Transverse colon (tissue), 4 donors: ENCODE results near the gene UGT2A1.

Source experiments
- EP300 ChIP-seq: sonication (generic); formaldehyde crosslinking; IDR thresholded peaks from one replicate; pipeline ENCODE4 v1.6.1; 2017; ENCODE audit warnings: antibody characterized with exemption, low read depth
- POLR2A ChIP-seq: fragments of 450-650 bp; IDR thresholded peaks from one replicate; pipeline ENCODE4 v1.6.1; 2016; ENCODE audit warnings: antibody characterized with exemption, mild to moderate bottlenecking, moderate library complexity
- POLR2AphosphoS5 ChIP-seq, 3 donors: sonication (generic); formaldehyde crosslinking; IDR thresholded peaks; one replicate each; pipeline ENCODE4 v1.6.1; 2016; ENCODE audit warnings: antibody characterized with exemption in 3 of 3
- TF ChIP-seq, protein P1 (sequence below), 5 experiments: fragments of 200-600 bp in 3 of 5; fragments of 450-650 bp in 2 of 5; sonication (generic) in 3 of 5; IDR thresholded peaks; 1 replicate in 2 of 5; 2 replicates in 3 of 5; pipeline ENCODE4 v1.5.1; 2016 to 2017; ENCODE audit warnings: antibody characterized with exemption in 5 of 5, inconsistent platforms in 3 of 5, mild to moderate bottlenecking in 2 of 5, moderate library complexity in 1 of 5

DNA sequence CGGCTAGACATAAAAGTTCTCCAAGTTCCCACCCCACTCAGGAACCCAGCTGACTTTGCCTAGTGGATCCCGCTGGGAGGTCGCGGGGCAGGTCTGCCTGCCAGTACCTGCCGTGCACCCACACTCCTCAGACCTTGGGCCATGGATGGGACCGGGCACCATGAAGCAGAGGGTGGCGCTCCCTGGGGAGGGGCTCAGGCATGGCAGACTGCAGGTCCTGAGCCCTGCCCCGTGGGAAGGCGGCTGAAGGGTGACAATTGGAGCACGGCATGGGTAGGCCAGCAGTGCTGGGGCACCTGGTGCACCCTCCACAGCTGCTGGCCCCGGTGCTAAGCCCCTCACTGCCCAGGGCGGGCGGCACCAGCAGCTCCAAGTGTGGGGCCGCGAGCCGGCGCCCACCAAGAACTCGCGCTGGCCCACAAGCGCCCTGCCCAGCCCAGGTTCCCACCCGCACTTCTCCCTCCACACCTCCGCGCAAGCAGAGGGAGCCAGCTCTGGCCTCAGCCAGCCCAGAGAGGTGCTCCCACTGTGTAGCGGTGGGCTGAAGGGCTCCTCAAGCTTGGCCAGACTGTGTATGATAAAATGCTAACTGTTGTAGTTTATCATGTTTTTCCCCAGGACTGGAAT, 76.7 kb downstream of the UGT2A1 start:
- TF ChIP-seq, protein P1, sequence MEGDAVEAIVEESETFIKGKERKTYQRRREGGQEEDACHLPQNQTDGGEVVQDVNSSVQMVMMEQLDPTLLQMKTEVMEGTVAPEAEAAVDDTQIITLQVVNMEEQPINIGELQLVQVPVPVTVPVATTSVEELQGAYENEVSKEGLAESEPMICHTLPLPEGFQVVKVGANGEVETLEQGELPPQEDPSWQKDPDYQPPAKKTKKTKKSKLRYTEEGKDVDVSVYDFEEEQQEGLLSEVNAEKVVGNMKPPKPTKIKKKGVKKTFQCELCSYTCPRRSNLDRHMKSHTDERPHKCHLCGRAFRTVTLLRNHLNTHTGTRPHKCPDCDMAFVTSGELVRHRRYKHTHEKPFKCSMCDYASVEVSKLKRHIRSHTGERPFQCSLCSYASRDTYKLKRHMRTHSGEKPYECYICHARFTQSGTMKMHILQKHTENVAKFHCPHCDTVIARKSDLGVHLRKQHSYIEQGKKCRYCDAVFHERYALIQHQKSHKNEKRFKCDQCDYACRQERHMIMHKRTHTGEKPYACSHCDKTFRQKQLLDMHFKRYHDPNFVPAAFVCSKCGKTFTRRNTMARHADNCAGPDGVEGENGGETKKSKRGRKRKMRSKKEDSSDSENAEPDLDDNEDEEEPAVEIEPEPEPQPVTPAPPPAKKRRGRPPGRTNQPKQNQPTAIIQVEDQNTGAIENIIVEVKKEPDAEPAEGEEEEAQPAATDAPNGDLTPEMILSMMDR (IDR thresholded peaks at IDR 0.05) = no peak
- TF ChIP-seq POLR2AphosphoS5 (IDR thresholded peaks at IDR 0.05) (no peak), POLR2A (no peak), EP300 (no peak)
